Mucosa of stomach (tissue), 1 donor: Measurements from ENCODE around the gene IQSEC2.

ENCODE experiments used
- H3K27me3 ChIP-seq: one replicate; pipeline ENCODE4 v1.7.0; 2013; ENCODE audit warnings: mild to moderate bottlenecking, low read length; ENCODE audit not compliant: control insufficient read depth, insufficient read depth
- H3K36me3 ChIP-seq: one replicate; pipeline ENCODE4 v1.7.0; 2013; ENCODE audit warnings: low read length; ENCODE audit not compliant: control insufficient read depth, insufficient read depth
- H3K4me1 ChIP-seq: one replicate; pipeline ENCODE4 v1.7.0; 2013; ENCODE audit warnings: mild to moderate bottlenecking, low read length; ENCODE audit not compliant: control insufficient read depth, insufficient read depth
- H3K4me3 ChIP-seq: one replicate; pipeline ENCODE4 v1.7.0; 2013; ENCODE audit warnings: low read length
- H3K9ac ChIP-seq: one replicate; pipeline ENCODE4 v1.7.0; 2013; ENCODE audit warnings: mild to moderate bottlenecking, low read length, moderate library complexity
- H3K9me3 ChIP-seq: one replicate; pipeline ENCODE4 v1.7.0; 2013; ENCODE audit warnings: mild to moderate bottlenecking, low read length, moderate library complexity; ENCODE audit not compliant: control insufficient read depth
- donor health status: Pancreatic carcinoma.

The IQSEC2 gene

GRCh38 chrX:53316860-53317237, 35.5 kb upstream of the IQSEC2 start:
- H3K27me3 ChIP-seq: peaks cover 37% of the 10 kb centered on the region
- H3K4me1 ChIP-seq: peaks cover 16% of the 10 kb centered on the region
- H3K4me3 ChIP-seq: no peak overlapping the region
- no peaks in the 10 kb centered on the region for H3K36me3 ChIP-seq
- no peaks in the 10 kb centered on the region for H3K9me3 ChIP-seq
- H3K9ac ChIP-seq: no peak overlapping the region

DNA sequence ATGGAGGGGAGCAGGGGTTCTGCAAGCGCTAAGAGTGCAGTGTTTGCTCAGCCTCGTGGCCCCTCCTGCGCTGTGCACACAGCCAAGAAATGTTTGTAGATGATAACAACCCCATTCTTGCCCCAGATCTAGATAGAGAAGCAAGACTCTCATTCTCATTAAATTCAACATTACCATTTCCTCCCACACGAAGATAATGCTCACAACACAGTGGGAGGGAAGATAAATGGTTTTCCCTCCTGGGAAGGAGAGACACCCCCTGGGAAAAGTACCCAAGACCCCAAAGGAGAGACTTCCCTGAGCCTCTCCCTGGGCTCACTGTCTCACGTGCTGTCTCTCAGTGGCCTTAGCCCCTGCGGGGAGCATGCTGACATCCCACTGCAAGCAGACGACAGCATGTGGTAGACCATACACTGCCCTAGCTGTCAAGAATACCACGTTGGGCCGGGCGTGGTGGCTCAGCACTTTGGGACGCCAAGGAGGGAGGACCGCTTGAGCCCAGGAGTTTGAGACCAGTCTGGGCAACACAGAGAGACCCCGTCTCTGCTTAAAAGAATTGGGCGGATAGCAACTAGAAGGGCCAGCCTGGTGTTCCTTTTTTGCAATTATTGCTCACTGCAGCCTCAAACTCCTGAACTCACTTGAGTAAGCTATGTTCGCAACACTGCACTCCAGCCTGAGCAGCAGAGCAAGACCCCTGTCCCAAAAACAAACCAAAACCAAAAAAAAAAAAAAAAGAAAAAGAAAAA, 34.9 kb upstream of the IQSEC2 start:
- Histone ChIP-seq H3K9me3 (no peaks in the 10 kb centered on the region), H3K9ac (no peak overlapping the region), H3K36me3 (no peaks in the 10 kb centered on the region), H3K4me1 (peaks cover 16% of the 10 kb centered on the region), H3K4me3 (no peak overlapping the region), H3K27me3 (peaks cover 33% of the 10 kb centered on the region)

GRCh38 chrX:53313728-53314105, 32.3 kb upstream of the IQSEC2 start:
- H3K4me3 ChIP-seq: no peak overlapping the region
- no peak overlapping the region for H3K9ac ChIP-seq
- H3K36me3 ChIP-seq: no peaks in the 10 kb centered on the region
- H3K4me1 ChIP-seq: peaks cover 12% of the 10 kb centered on the region
- H3K27me3 ChIP-seq: peaks cover 14% of the 10 kb centered on the region
- no peaks in the 10 kb centered on the region for H3K9me3 ChIP-seq

DNA sequence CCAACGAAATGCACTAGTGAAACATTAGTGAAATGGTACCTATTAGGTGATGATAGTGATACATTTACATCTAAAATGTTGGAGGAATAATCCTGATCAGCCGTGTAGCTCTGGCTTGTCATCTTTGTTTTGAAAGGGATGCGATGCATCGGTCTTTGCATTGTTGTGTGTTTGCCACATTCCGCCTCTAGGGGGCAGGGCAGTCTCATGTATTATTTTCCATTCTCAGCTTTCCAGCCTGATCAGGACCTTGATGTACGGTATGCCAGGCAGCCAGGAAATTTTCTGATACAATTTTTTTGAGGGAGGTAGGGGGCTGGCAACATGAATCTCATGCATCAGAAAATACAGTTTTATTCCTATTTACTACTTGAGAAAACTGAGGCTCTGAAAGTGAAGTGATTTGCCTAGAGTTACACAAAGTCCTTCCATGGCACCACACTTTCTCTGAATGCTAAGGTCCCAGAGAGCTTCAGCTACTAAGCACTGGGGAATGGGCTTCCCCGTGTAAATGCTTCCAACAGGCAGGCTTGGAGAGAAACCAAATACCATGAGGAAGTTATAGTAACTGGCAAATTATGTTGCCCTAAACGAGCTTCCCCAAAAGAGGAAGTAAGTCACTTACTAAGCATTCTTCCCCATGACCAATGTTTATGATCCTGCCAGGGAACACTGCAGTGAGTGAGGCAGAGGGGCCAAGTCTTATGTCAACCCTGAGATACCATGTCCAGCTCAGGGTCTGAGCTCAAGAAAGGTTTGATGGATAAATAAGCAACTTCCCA, 31.8 kb upstream of the IQSEC2 start:
- H3K4me3 ChIP-seq: no peak overlapping the region
- H3K4me1 ChIP-seq: peaks cover 12% of the 10 kb centered on the region
- peaks cover 9% of the 10 kb centered on the region for H3K27me3 ChIP-seq
- no peaks in the 10 kb centered on the region for H3K9me3 ChIP-seq
- no peaks in the 10 kb centered on the region for H3K36me3 ChIP-seq
- no peak overlapping the region for H3K9ac ChIP-seq

- no peak overlapping the region for H3K4me3 ChIP-seq
Measured at GRCh38 chrX:53309837-53310236, 28.5 kb upstream of the IQSEC2 start.

DNA sequence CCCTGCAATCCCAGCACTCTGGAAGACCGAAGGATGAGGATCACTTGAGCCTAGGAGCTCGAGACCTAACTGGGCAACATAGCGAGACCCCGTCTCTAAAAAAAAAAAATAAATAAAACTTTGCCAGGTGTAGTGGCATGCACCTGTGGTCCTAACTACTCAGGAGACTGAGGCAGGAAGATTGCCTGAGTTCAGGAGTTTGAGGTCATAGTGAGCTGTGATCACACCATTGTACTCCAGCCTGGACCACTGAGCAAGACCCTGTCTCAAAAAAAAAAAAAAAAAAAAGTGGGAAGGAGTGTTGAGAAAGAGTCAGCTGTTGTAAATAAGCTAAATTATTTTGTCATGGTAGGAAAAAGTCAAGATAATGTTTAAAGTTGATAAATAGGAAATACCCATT, 27.5 kb upstream of the IQSEC2 start:
- Histone ChIP-seq H3K4me3 (no peak overlapping the region), H3K27me3 (peaks cover 3% of the 10 kb centered on the region), H3K9me3 (no peaks in the 10 kb centered on the region), H3K4me1 (no peaks in the 10 kb centered on the region), H3K9ac (no peak overlapping the region), H3K36me3 (no peaks in the 10 kb centered on the region)

More at GRCh38 chrX:53309837-53310236, 28.5 kb upstream of the IQSEC2 start:
- Histone ChIP-seq H3K9ac (no peak overlapping the region), H3K9me3 (no peaks in the 10 kb centered on the region), H3K4me1 (no peaks in the 10 kb centered on the region), H3K36me3 (no peaks in the 10 kb centered on the region), H3K27me3 (peaks cover 3% of the 10 kb centered on the region)

DNA sequence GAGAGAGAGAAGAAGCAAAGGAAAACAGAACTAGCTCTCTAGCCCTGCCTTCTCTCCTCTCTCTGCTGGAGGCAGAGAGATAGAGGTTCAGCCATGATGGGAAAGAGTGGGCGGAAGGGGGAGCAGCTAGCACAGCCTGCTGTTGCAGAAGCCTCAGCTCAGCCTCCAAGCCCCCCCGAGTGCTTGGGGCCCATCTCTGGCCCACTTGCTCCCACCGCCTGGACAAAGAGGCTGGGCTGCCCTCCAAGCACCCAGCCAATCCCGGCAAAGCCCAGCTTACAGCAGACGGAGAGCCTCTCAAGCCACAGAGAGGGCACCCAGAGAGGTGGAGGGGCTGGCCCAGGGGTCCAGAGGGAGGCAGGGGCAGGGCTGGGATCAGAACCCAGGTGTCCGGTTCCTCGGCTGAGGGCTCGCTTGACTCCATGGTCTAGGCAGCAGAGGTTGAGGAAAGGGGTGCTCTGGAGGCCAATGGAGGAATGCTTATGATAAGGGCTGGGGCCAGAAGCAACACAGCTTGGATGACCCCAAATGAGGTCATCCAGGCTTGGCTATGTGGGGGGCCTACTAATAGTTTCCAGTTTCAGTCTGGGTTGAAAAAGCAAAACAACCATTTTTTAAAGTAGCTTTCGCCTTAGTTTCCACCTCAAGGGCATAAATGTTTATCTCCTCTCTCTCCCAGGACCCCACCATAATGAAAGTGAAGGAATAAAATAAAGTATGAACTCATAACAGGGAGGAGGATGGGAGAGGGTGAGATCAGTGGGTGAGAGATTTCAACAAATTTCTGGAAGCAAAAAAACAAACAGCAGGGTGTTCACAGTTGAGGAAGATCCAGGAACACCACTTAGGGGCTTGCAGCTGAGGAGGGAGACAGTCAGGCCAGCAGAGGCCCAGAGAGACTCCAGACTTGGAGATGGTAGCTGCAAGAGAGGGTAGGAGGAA, 24.9 kb upstream of the IQSEC2 start:
- Histone ChIP-seq H3K4me3 (no peak overlapping the region), H3K9me3 (no peaks in the 10 kb centered on the region), H3K9ac (no peak overlapping the region), H3K27me3 (peaks cover 3% of the 10 kb centered on the region), H3K4me1 (no peaks in the 10 kb centered on the region), H3K36me3 (no peaks in the 10 kb centered on the region)

DNA sequence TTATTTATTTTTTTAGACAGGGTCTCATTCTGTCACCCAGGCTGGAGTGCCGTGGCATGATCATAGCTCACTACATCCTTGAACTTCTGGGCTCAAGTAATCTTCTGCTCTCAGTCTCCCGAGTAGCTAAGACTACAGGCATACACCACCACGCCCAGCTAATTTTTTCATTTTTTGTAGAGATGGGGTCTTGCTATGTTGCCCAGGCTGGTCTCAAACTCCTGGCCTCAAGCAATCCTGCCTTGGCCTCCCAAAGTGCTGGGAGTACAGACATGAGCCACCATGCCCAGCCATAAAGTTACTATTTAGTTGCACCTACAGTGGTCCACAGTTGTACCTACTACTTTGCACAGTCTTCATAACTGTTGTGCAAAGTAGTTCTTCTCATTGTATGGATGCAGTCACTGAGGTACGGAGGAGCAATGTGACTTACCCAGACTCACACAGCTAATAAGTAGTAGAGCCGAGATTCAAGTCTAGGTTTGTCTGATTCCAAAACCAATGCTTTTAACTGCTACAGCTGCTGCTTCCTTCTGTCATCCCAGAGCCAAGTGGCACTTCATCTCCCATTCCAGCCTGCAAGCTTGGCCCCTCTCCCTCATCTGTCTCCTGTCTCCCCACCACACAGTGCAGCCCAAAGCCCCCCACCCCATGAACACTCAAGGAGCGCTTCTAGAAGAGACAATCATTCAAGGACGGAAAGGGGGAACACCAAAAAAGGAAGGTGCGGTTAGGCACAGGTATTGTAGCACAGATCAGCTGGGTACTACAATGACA, 24.0 kb upstream of the IQSEC2 start:
- Histone ChIP-seq H3K4me3 (no peak overlapping the region), H3K36me3 (no peaks in the 10 kb centered on the region), H3K9ac (no peak overlapping the region), H3K4me1 (no peaks in the 10 kb centered on the region), H3K27me3 (peaks cover 3% of the 10 kb centered on the region), H3K9me3 (no peaks in the 10 kb centered on the region)

- no peaks in the 10 kb centered on the region for H3K36me3 ChIP-seq
- H3K4me3 ChIP-seq: no peak overlapping the region
- no peaks in the 10 kb centered on the region for H3K9me3 ChIP-seq
- no peak overlapping the region for H3K9ac ChIP-seq
- no peaks in the 10 kb centered on the region for H3K27me3 ChIP-seq
- H3K4me1 ChIP-seq: no peaks in the 10 kb centered on the region
Measured at GRCh38 chrX:53303195-53303594, 21.8 kb upstream of the IQSEC2 start.

DNA sequence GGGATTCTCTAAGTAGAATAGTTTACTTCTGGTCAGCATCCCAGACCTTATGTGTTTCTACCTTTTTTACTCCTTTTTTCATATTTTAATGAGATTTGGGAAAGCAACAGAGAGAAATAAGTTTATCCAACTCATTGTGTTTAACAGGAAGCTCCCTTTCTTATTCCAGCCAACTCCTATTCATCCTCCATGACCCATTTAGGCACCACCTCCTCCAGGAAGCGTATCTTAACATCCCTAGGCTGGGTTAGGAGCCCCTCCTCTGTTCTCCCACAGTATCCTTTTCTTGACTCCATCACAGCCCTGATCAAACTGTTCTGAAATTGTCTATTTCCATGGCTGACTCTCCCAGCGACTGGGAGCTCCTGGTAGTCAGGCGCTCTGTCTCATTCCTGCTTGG, 18.8 kb upstream of the IQSEC2 start:
- Histone ChIP-seq H3K4me1 (no peaks in the 10 kb centered on the region), H3K36me3 (no peaks in the 10 kb centered on the region), H3K4me3 (no peak overlapping the region), H3K9ac (no peak overlapping the region), H3K27me3 (no peaks in the 10 kb centered on the region), H3K9me3 (no peaks in the 10 kb centered on the region)

- Histone ChIP-seq H3K4me1 (no peaks in the 10 kb centered on the region), H3K4me3 (no peak overlapping the region), H3K9me3 (no peaks in the 10 kb centered on the region), H3K9ac (no peak overlapping the region), H3K36me3 (no peaks in the 10 kb centered on the region), H3K27me3 (no peaks in the 10 kb centered on the region)
Measured at GRCh38 chrX:53294024-53294648, 12.8 kb upstream of the IQSEC2 start.
